ENCODE data around the gene ARFRP1. TPM values are rescaled to one million over a fixed set of nuclear protein-coding genes. Genes with fewer than 3 reads are reported as not detected.
A peak's percentile ranks its signal among the peaks of the same experiment; 100 is the strongest.
"Not testable (repeated sequence)": the region's sequence is repeated elsewhere in the genome, so short reads cannot be mapped to it uniquely, and the experiment has no call there.

ARFRP1 gene
- total RNA-seq, 1 experiment from 2014 or later: 36.7 TPM

- in situ Hi-C loops (cut with HindIII; ENCODE audit: low sequenced_read_pairs): no loop called here
- DNase-seq (ENCODE audit: low spot score): no peak
Measured at GRCh38 chr20:63663332-63664066, 44.3 kb downstream of the ARFRP1 start.

DNA sequence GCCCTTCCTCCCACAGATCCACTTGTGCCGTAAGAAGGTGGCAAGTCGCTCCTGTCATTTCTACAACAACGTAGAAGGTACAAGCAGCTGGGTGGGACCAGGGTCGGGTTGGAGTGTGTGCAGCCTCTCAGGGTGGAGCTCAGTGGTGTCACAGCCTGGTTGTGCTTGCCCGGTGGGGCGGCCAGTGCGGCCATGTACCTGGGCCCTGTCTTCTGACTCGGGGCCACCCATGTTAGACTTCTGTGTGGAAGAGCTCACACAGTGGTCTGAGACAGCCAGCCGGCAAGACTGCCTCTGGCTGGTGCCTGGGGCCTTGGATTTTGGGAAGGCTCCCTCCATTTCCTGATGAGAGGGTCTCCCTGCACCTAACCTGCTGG lies 45.0 kb downstream of the ARFRP1 start:
- in situ Hi-C loops (cut with HindIII; ENCODE audit: low sequenced_read_pairs): no loop called here
- no peak for DNase-seq (ENCODE audit: low spot score)

GRCh38 chr20:63661959-63662812 lies 45.6 kb downstream of the ARFRP1 start:
- DNase-seq (ENCODE audit: low spot score): no peak
- in situ Hi-C loops (cut with HindIII; ENCODE audit: low sequenced_read_pairs): no loop called here

- no peak for DNase-seq (ENCODE audit: low spot score)
- in situ Hi-C loops (cut with HindIII; ENCODE audit: low sequenced_read_pairs): no loop called here
Measured at GRCh38 chr20:63661108-63661507, 46.7 kb downstream of the ARFRP1 start.

DNA sequence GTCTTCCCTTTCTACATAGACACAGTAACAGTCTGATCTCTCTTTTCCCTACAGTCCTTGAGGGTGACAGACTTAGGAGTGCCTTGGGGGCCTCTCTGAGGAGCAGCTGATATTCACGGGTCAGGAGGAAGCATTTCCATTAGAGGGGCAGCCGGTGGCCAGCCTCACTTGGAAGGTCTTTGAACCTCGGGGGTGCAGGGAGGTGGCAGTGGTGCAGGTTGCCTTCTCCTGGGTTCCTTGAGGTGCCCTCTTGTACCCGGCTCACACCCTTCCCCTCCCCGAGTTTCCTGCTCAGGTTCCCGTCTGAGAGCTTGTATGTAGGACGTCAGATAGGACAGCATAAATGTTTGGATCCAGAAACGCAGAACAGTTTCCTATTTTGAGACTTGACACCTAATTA lies 47.2 kb downstream of the ARFRP1 start:
- DNase-seq (ENCODE audit: low spot score): no peak
- in situ Hi-C loops (cut with HindIII; ENCODE audit: low sequenced_read_pairs): no loop called here

GRCh38 chr20:63660174-63660573 lies 47.6 kb downstream of the ARFRP1 start:
- in situ Hi-C loops (cut with HindIII; ENCODE audit: low sequenced_read_pairs); DNase-seq (ENCODE audit: low spot score): not testable (repeated sequence)

DNA sequence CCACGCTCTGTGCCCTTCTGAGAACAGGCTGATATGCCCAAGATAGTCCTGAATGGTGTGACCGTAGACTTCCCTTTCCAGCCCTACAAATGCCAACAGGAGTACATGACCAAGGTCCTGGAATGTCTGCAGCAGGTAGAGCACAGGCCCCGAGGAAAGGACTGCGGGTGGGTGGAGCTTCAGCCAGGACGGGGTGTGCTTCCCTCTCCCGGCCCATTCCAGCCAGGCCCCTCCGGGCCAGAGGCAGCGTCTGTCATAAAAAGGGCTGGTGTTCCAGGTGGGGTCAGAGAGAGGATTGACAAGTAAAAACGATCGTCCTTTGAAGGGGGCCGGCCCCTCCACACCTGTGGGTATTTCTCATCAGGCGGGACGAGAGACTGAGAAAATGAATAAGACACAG lies 48.4 kb downstream of the ARFRP1 start:
- no peak for DNase-seq (ENCODE audit: low spot score)
- in situ Hi-C loops (cut with HindIII; ENCODE audit: low sequenced_read_pairs): no loop called here

DNA sequence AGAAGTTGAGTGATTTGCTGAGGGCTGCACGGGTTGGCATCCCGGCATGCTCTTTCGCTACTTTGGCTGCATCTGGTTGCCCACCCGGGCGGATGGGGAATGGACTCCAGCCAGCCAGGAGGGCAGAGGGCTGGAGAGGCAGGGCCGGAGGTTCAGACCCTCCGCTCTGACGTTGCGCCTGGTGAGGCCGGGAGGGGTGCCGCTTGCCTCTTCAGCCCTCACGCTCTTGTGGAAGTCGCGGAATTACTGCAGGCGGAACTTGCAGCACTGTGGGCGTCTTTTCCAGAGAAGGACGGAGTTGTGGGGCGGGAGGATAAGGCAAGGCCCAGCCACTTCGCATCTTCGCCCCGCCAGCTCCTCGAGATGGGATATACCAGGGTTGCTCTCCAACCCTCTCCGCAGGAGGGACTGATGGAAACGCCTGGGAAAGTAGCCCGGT lies 49.0 kb downstream of the ARFRP1 start:
- in situ Hi-C loops (cut with HindIII; ENCODE audit: low sequenced_read_pairs): no loop called here
- DNase-seq (ENCODE audit: low spot score): no peak

DNA sequence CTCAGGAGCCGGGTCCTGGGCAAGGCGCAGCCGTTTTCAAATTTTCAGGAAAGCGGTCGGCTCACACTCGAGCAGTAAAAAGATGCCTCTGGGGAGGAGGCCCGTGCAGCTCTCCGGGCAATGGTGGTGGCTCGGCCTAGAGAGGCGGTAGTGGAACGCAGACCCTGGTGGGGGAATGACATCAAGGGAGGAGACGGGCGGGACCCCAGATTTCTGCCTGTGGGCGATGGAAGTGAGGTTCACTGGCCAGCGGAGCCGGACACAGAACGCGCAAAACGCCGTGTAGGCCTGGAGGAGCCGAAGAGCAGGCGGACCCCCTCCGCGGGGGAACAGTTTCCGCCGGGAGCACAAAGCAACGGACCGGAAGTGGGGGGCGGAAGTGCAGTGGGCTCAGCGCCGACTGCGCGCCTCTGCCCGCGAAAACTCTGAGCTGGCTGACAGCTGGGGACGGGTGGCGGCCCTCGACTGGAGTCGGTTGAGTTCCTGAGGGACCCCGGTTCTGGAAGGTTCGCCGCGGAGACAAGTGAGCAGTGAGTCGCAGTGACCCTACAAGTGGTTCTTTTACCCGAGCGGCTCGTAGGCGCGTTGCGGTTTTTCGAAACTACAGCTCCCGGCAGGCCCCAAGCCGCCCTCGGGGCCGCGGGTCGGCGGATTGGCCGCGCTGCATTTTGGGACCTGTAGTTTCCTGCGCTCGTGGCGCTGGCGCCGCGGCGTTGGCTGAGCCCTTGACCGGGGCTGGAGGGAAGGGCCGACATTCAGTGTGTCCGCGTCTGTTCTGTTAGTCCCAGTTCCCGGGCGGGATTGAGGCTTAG lies 49.6 kb downstream of the ARFRP1 start, which contains the start of gene RTEL1:
Gene RTEL1 (plus strand): TSS at position 376 of the 812 bp plus-strand sequence. CDS start 1,091 bp downstream, outside the sequence.
- DNase-seq (ENCODE audit: low spot score): peak; percentile 91
- in situ Hi-C loops (cut with HindIII; ENCODE audit: low sequenced_read_pairs): no loop called here

- in situ Hi-C loops (cut with HindIII; ENCODE audit: low sequenced_read_pairs): no loop called here
- no peak for DNase-seq (ENCODE audit: low spot score)
Measured at GRCh38 chr20:63657260-63657936, 50.4 kb downstream of the ARFRP1 start.

DNA sequence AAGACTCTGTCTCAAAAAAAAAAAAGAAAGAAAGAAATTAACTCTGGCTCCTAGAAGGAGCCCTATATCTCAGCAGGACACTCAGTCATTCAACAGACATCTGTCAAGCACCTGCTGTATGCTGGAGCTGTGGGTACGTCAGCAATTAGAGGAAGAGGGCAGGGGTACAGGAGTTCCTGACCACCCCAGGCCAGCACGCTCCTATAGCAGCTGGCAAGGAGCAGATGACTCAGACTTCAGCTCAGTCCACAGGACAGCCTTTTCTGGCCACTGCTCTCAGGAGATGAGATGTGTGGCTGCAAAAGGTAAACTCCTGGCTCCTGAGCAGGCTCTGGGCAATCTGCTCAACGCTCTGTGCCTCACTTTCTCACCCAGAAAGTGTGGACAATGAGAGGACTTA lies 51.3 kb downstream of the ARFRP1 start:
- in situ Hi-C loops (cut with HindIII; ENCODE audit: low sequenced_read_pairs): no loop called here

GRCh38 chr20:63655249-63655648 lies 52.5 kb downstream of the ARFRP1 start:
- DNase-seq (ENCODE audit: low spot score): no peak
- in situ Hi-C loops (cut with HindIII; ENCODE audit: low sequenced_read_pairs): no loop called here

More for the DNA sequence above, 51.3 kb downstream of the ARFRP1 start:
- no peak for DNase-seq (ENCODE audit: low spot score)

DNA sequence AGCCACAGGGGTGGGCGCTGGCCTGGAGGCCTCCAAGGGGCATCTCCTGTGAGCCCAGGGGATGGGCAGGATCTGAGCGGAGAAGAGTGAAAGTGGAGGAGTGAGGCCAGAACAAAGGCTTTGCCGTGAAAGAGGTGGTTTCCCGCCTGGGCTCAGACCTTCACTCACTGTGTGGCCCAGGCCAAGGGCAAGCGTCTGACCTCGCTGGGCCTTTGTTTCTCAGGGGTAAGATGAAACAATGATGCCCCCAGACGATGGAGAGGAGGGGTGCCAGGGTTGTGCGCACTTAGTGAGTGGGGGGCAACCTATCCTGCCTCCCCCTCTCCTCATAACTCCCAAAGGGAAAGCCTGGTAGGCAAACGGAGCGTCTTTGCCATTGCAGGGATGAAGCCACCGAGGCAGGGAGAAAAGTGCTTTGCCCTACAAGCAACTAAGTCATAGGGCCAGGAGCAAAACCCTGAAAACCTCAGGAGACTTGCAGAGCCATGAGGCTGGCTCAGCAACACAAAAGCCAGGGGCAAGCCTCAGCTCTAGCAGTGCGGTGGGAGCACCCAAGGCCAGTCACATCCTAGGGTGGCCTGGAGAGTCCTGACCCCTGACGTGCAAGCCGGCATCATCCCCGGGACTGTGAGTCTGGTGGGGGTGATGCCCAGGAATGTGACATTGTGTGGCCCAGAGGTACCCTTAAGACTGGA lies 53.7 kb downstream of the ARFRP1 start:
- DNase-seq (ENCODE audit: low spot score): no peak
- in situ Hi-C loops (cut with HindIII; ENCODE audit: low sequenced_read_pairs): no loop called here

DNA sequence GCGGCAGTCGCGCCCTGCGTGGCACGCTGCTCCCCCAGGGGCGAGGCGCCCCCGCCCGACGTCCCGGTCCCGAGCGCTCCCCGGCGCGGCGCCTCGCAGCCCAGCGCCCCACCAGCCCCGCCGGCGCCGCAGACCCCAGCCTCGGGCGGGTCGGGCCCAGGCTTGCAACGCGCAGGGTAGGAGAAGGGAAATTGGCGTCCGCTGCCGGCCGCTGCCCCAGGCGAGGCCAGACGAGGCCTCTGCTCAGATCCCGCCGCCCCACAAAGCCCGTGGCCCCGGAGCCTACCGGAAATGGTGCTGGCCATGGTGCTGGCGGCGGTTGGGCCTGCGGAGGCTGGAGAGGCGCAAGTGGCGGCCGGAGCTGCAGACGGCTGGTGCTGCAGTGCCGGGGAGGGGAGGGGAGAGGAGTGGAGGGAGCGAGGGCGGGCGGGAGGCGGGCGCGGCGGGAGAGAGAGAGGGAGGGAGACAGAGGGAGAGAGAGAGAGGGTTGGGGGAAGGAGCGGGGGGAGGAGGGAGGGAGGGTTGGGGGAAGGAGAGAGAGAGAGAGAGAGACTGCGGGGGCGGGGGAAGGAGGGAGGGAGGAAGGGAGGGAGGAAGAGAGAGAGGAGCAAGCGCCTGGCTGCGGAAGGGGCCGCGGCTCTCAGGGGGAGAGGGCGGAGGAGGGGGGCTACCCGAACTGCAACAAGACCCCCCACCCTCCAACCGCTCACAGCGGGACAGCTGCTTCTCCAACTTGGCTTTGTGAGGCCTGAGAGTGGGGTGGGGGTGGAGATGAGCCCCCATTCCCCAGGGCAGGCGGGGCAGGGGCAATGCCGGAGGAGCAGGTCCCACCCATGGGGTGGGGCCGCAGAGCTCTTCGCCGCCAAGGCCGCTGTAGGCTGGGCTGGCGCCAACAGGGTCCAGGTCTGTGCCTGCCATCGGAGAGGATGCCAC lies 54.5 kb downstream of the ARFRP1 start, which contains the start of gene STMN3:
Gene STMN3 (minus strand): TSS at position 384 of the 933 bp plus-strand sequence. CDS start 79 bp downstream, at position 305.
- in situ Hi-C loops (cut with HindIII; ENCODE audit: low sequenced_read_pairs): no loop called here
- peak; percentile 94 for DNase-seq (ENCODE audit: low spot score)

DNA sequence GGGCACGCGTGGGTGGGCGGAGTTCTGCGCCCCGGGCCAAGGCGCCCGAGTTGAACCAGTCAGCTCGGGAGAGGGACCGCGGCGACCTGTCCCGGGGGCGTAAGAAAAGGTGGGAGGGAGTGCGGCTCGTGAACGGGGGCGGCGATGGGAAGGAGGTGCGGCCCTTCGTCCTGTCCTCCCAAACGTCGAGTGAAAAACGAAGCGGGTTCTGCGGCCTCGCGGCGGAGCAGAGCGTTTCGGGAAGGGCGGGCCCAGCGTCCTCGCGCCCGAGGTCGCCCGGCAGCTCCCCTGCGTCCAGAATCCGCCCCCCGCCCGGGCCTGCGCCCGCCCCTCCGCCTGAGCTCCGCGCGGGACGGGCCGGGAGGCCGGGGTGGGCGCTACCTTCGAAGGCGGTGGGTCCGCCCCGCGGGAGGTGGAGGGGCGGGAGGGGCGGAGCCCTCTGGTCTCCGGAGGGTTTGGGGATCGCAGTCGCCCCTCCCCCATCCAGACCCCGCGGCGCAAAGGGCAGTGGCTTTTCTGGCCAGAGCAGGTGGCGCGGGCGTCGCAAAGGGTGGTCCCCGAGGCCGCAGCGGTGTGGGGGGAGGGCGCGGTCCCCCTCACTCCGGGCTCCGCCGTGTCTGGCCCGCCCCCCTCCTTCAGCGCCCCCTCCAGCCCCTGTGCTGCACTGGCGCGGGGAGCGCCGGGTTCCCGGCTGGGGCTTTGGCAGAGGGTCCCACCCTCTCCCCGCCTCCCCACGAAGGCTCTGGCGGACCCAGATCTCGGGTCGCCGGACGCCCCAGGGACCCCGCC lies 55.4 kb downstream of the ARFRP1 start:
- in situ Hi-C loops (cut with HindIII; ENCODE audit: low sequenced_read_pairs): no loop called here
- no peak for DNase-seq (ENCODE audit: low spot score)

- in situ Hi-C loops (cut with HindIII; ENCODE audit: low sequenced_read_pairs): no loop called here
- peak; percentile 39 for DNase-seq (ENCODE audit: low spot score)
Measured at GRCh38 chr20:63651942-63652191, 55.9 kb downstream of the ARFRP1 start.

DNA sequence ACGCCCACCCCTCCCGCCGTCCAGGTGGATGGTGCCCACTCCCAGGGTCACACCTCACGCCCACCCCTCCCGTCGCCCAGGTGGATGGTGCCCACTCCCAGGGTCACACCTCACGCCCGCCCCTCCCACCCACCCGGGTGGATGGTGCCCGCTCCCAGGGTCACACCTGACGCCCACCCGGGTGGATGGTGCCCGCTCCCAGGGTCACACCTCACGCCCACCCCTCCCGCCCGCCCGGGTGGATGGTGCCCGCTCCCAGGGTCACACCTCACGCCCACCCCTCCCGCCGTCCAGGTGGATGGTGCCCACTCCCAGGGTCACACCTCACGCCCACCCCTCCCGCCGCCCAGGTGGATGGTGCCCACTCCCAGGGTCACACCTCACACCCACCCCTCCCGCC lies 57.3 kb downstream of the ARFRP1 start:
- DNase-seq (ENCODE audit: low spot score); in situ Hi-C loops (cut with HindIII; ENCODE audit: low sequenced_read_pairs): not testable (repeated sequence)
